Gastrocnemius medialis (tissue), 4 donors: ENCODE measurements around the gene SPACA7. TPM values are rescaled to one million over a fixed set of nuclear protein-coding genes. Genes with fewer than 3 reads are reported as not detected.

ENCODE experiments used
- ATAC-seq, 2 donors: fragments of 150-250 bp; one replicate each; pipeline ENCODE4 v1.9.1; 2016
- DNase-seq, 2 donors: peaks; one replicate each; pipeline ENCODE4 v3.0.0-alpha.2; 2019
- H3K27ac ChIP-seq, 4 donors: fragments of 200-600 bp; sonication (generic); 1 replicate in 1 of 4; 2 replicates in 3 of 4; pipeline ENCODE4 v1.5.1; 2016 to 2018; ENCODE audit warnings: mild to moderate bottlenecking in 2 of 4, moderate library complexity in 1 of 4
- H3K27me3 ChIP-seq, 3 donors: fragments of 200-600 bp; sonication (generic) in 2 of 3; 1 replicate in 1 of 3; 2 replicates in 2 of 3; pipeline versions ENCODE4 v1.5.1 to v1.6.0; 2016 to 2019; ENCODE audit warnings: mild to moderate bottlenecking in 1 of 3, moderate library complexity in 1 of 3
- H3K36me3 ChIP-seq, 2 donors: fragments of 200-600 bp; sonication (generic) in 1 of 2; one replicate each; pipeline ENCODE4 v1.5.1; 2017 to 2018
- H3K4me1 ChIP-seq, 2 donors: fragments of 200-600 bp; sonication (generic) in 1 of 2; one replicate each; pipeline ENCODE4 v1.5.1; 2016 to 2017; ENCODE audit warnings: mild to moderate bottlenecking in 2 of 2
- H3K4me3 ChIP-seq, 4 donors: fragments of 200-600 bp; sonication (generic) in 3 of 4; 1 replicate in 1 of 4; 2 replicates in 3 of 4; pipeline ENCODE4 v1.5.1; 2016 to 2019; ENCODE audit warnings: mild to moderate bottlenecking in 2 of 4
- H3K9me3 ChIP-seq, 3 donors: fragments of 200-600 bp; sonication (generic) in 2 of 3; 1 replicate in 1 of 3; 2 replicates in 2 of 3; pipeline ENCODE4 v1.5.1; 2016 to 2019
- CTCF ChIP-seq, 5 experiments: fragments of 450-650 bp in 3 of 5; fragments of 200-600 bp in 2 of 5; sonication (generic) in 2 of 5; IDR thresholded peaks in 4 of 5; conservative IDR thresholded peaks in 1 of 5; 1 replicate in 4 of 5; 2 replicates in 1 of 5; pipeline ENCODE4 v1.5.1; 2016 to 2019; ENCODE audit warnings: antibody characterized with exemption in 5 of 5, mild to moderate bottlenecking in 3 of 5, moderate library complexity in 3 of 5
- POLR2A ChIP-seq, 2 donors: fragments of 450-650 bp; IDR thresholded peaks; one replicate each; pipeline ENCODE4 v1.6.1; 2017; ENCODE audit warnings: antibody characterized with exemption in 2 of 2, mild to moderate bottlenecking in 2 of 2, moderate library complexity in 2 of 2
- in situ Hi-C, 4 donors: fragments of 200-750 bp; cut with MboI; loops; one replicate each; pipeline versions ENCODE4 v1.15.0 to v1.8.0; 2017; ENCODE audit warnings: low sequenced_read_pairs in 4 of 4
- intact Hi-C: fragments of 100-400 bp; cut with DNase I; formaldehyde crosslinking; loops from one replicate; pipeline ENCODE4 v1.15.1; 2023; ENCODE audit warnings: low total_unique reads
- total RNA-seq, 4 donors: library from RNA; depleted of rRNA; stranded (reverse); fragments of >200 nt; gene quantifications; one replicate each; pipeline versions ENCODE4 v1.1.0 to v1.2.3, GENCODE V29; 2016

The SPACA7 gene
- total RNA-seq, 4 donors from 2014 or later = not detected

DNA sequence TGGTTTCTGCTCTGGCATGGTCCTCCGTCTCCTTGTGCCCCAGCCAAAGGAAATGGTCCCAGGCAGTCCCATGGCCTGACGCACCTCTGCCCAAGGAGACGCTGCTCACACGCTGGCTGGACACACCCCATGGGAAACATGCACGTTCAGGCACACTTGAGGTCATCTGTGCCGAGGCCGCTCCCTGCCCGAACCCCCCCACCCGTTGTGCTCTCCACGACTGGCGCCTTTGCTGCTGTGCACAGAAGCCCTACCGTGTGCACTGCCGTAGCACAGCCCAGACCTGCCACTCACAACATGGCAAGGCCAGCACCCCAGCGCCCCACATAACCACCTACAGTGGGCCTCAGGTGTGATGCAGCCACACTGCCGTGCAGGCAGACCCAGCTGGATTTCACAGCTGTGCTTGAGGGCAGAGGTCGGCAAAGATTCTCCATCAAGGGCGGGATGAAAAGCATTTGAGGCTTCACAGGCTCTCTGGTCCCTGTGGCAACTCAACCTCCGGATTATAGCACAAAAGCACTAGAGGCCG lies 65.7 kb downstream of the SPACA7 start:
- H3K4me3 ChIP-seq = no peak overlapping the region

GRCh38 chr13:112442483-112443090 lies 66.4 kb downstream of the SPACA7 start:
- no peak for DNase-seq
- in situ Hi-C loops (loop anchor here in 2 of 4 donors (10.0 to 25.0 kb wide), 2 partner anchors 968 to 980 kb away; no protein-coding TSS in a partner anchor), intact Hi-C loops (loop anchor here (10.0 kb wide), 1 partner anchor 968 kb away; no protein-coding TSS in a partner anchor)

More for the DNA sequence above, 65.7 kb downstream of the SPACA7 start:
- DNase-seq (no peak), ATAC-seq (no peak)
- in situ Hi-C loops (loop anchor here in 2 of 4 donors (10.0 to 25.0 kb wide), 2 partner anchors 967 to 980 kb away; no protein-coding TSS in a partner anchor), intact Hi-C loops (loop anchor here (10.0 kb wide), 1 partner anchor 967 kb away; no protein-coding TSS in a partner anchor)
- peaks cover 0 to 4% (median 0%) of the 10 kb centered on the region in 3 donors for H3K9me3 ChIP-seq
- no peak for TF ChIP-seq CTCF (IDR thresholded peaks at IDR 0.05 in 4 of 5, conservative IDR thresholded peaks at IDR 0.05 in 1 of 5)
- TF ChIP-seq POLR2A (IDR thresholded peaks at IDR 0.05) = no peak
- H3K36me3 ChIP-seq = no peaks in the 10 kb centered on the region
- peaks cover 13 to 26% (median 18%) of the 10 kb centered on the region in 3 donors for H3K27me3 ChIP-seq
- H3K4me1 ChIP-seq = no peaks in the 10 kb centered on the region
- H3K27ac ChIP-seq = no peak overlapping the region

GRCh38 chr13:112443191-112443994 lies 67.2 kb downstream of the SPACA7 start:
- TF ChIP-seq POLR2A (IDR thresholded peaks at IDR 0.05) = no peak
- no peak for TF ChIP-seq CTCF (IDR thresholded peaks at IDR 0.05 in 4 of 5, conservative IDR thresholded peaks at IDR 0.05 in 1 of 5)
- peaks cover 13 to 29% (median 18%) of the 10 kb centered on the region in 3 donors for H3K27me3 ChIP-seq
- no peak overlapping the region for H3K27ac ChIP-seq
- DNase-seq (no peak), ATAC-seq (no peak)
- H3K4me1 ChIP-seq = no peaks in the 10 kb centered on the region
- H3K9me3 ChIP-seq = peaks cover 0 to 4% (median 0%) of the 10 kb centered on the region in 3 donors
- intact Hi-C loops = loop anchor here (10.0 kb wide), 1 partner anchor 969 kb away; no protein-coding TSS in a partner anchor
- in situ Hi-C loops = loop anchor here in 2 of 4 donors (10.0 to 25.0 kb wide), 2 partner anchors 969 to 981 kb away; no protein-coding TSS in a partner anchor
- H3K36me3 ChIP-seq = no peaks in the 10 kb centered on the region
- H3K4me3 ChIP-seq = no peak overlapping the region

More at GRCh38 chr13:112442483-112443090, 66.4 kb downstream of the SPACA7 start:
- TF ChIP-seq CTCF (IDR thresholded peaks at IDR 0.05 in 4 of 5, conservative IDR thresholded peaks at IDR 0.05 in 1 of 5) (no peak), POLR2A (IDR thresholded peaks at IDR 0.05) (no peak)
- Histone ChIP-seq H3K4me3 (no peak overlapping the region), H3K27me3 (peaks cover 13 to 29% (median 18%) of the 10 kb centered on the region in 3 donors), H3K36me3 (no peaks in the 10 kb centered on the region), H3K9me3 (peaks cover 0 to 4% (median 0%) of the 10 kb centered on the region in 3 donors), H3K27ac (no peak overlapping the region), H3K4me1 (no peaks in the 10 kb centered on the region)
- ATAC-seq = no peak

GRCh38 chr13:112443995-112444311 lies 67.8 kb downstream of the SPACA7 start:
- no peak for ATAC-seq
- peaks cover 13 to 29% (median 18%) of the 10 kb centered on the region in 3 donors for H3K27me3 ChIP-seq
- intact Hi-C loops = loop anchor here (10.0 kb wide), 1 partner anchor 969 kb away; no protein-coding TSS in a partner anchor

More at GRCh38 chr13:112443995-112444311, 67.8 kb downstream of the SPACA7 start:
- TF ChIP-seq POLR2A (IDR thresholded peaks at IDR 0.05) = no peak
- peak; percentile 28 to 66 (median 56) for TF ChIP-seq CTCF (IDR thresholded peaks at IDR 0.05 in 4 of 5, conservative IDR thresholded peaks at IDR 0.05 in 1 of 5)
- H3K4me3 ChIP-seq = no peak overlapping the region
- no peaks in the 10 kb centered on the region for H3K36me3 ChIP-seq
- H3K9me3 ChIP-seq = peaks cover 0 to under 1% (median 0%) of the 10 kb centered on the region in 3 donors
- no peak overlapping the region for H3K27ac ChIP-seq
- DNase-seq = no peak
- H3K4me1 ChIP-seq = no peaks in the 10 kb centered on the region
- in situ Hi-C loops = loop anchor here in 2 of 4 donors (10.0 to 25.0 kb wide), 2 partner anchors 969 to 982 kb away; no protein-coding TSS in a partner anchor
